Activated CD8-positive, alpha-beta memory T cell treated with anti-CD3 and anti-CD28 coated beads for 48 hours (primary cell): Measurements from ENCODE around the gene C14orf119.

Experiments used
- DNase-seq, 3 experiments: peaks; one replicate each; pipeline ENCODE4 v3.0.0-alpha.2; 2020; ENCODE audit warnings: low read depth in 2 of 3, low spot score in 2 of 3

Gene C14orf119, protein sequence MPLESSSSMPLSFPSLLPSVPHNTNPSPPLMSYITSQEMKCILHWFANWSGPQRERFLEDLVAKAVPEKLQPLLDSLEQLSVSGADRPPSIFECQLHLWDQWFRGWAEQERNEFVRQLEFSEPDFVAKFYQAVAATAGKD

GRCh38 chr14:23095196-23096108, at the start of gene C14orf119:
TSS of gene C14orf119 (plus strand) at chr14:23095505. CDS start at chr14:23097659, 2,154 bp downstream.
- DNase-seq = peak in 2 of 3 experiments; percentile 64 to 80

DNA sequence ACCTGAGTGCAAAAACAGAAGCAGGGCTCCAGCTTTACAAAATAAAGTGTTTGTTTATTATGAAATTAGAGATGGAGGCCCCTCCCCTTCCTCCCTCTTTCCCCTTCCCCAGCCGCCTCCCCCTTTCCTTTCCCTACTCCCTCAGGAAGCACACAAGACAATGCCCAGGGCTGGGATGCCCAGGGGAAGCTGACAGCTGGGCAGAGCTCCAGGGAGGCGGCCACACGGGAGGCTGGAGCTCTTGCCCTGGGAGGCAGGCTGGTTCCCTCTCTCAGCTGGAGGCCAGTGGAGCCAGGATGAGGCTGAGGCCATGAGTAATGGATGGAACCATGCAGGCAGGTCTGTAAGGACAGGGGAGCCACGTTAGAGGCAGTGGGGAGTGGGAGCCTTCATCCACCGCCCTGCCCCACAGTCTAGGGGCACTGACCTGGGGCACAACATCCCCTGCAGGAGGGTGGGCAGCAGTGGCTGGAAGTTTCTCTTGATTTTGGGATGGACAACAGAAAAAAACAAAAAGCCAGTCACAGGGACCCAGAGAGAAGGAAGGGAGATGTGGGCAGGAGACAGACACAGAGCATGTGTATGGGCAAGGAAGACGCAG, 48.2 kb upstream of the C14orf119 start:
- no peak for DNase-seq

DNA sequence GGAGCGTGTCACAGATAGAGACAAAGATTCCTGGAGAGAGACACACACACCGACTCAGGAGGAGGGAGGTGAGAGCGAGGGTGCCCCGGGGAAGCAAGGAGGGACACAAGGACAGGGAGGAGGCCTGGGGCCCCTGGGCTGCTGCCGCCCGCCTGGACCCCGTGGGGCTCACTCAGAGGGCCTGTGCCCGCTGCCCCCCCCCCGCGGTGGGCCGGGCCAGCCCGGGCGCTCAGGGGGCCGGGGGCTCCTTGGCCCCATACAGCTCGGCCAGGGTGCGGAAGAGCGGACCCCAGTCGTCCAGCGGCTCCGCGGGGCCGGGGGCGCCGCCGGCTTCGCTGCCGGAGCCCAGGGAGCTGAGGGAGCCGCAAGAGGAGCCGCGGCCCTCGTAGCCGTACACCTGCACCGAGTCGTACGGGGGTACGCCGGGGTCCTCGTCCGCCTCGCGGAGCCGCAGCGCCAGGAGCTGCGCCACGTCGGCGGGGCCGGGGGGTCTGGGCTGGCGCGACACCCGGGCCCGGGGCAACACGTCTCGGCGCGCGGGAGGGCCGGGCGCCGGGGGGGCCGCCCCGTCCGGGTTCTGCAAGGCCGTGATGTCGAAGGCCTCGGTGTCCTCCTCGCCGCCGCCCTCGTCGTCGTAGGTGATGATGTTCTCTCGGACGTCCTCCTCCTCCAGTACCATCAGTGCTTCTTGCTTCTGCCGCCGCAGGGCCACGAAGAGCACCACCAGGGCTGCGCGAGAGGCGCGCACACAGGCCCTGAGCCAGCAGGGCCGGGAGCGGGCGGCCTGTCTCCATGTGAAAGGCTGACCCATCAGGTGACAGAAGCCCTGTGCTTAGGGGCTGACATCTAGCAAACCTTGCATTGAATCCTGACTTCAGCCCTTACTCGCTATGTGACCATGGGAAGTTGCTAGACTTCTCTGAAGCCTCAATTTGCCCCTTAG, 47.3 kb upstream of the C14orf119 start:
- DNase-seq = no peak

DNA sequence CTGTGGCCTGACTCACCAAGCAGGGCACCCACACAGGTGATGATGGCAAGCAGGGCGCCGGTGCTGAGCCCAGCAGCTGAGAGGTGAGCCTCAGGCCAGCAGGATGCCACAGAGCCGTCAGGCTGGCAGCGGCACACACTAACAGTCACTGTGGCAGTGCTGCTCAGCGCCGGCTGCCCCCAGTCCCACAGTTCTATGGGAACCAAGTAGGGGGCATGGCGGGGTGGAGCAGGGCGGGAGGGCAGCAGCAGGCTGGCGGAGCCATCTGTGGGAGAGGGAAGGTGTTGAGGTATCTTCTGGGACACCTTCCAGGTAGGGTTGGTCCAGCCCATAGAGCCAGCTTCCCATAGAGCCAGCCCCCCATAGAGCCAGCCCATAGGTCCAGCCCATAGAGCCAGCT, 46.3 kb upstream of the C14orf119 start:
- DNase-seq = no peak

GRCh38 chr14:23051141-23052057, 43.9 kb upstream of the C14orf119 start:
- no peak for DNase-seq

GRCh38 chr14:23052182-23052623, 43.1 kb upstream of the C14orf119 start:
- no peak for DNase-seq

DNA sequence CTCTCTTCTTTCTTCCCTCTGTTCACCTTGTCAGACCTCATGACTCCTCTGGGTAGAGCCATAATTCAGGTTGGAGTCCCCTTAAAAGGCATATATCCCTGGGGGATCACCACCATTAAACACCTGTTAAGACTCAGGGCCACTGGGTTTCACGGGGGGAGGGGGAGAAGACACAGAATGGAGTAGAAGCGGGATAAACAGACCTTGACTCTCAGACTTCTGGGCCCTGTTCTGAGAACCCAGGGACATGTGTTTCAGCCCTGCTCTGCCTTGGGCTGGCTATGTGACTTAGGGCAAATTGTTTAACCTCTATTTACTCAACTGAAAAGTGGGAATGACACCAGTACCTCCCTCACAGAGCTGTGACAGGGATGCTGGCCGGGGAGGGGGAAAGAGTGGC, 42.6 kb upstream of the C14orf119 start:
- no peak for DNase-seq

GRCh38 chr14:23053426-23053825, 41.9 kb upstream of the C14orf119 start:
- DNase-seq = no peak

DNA sequence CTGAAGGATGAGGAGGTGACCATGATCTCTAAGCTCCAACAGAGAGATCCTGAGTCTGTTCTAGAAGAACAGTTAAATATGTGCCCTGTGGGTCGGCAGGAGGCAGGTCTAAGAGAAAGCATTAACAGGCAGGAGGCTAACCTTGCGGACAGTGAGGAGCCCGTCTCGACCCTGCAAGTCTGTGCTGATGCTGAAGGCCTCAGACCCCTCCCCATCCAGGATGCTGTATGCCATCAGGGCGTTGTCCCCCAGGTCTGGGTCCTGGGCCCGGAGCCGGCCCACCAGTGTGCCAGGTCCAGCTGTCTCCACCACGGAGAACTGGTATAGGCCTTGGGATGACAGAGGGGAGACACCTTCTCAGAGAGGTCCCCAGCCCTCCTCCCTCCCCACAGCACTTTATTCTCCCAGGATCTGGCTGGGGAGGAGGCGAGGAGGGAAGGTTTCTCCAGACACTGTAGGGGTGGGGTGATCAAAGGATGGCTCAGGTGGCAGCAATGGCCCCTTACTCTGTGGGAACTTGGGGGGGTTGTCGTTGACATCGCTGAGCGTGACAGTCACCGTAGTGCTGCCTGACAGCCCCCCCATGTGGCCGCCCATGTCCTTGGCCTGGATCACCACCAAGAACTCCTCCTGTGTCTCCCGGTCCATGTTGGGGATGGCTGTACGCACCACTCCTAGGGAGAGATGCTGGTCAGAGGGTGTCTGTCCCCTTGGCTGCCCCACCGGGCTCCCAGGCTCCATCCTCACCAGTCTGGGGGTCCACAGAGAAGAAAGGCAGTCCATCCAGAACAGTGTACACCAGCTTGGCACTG, 41.1 kb upstream of the C14orf119 start:
- DNase-seq = no peak

GRCh38 chr14:23055147-23055550, 40.2 kb upstream of the C14orf119 start:
- no peak for DNase-seq

- DNase-seq = no peak
Observed at GRCh38 chr14:23055621-23056144, 39.6 kb upstream of the C14orf119 start.

- peak; percentile 37 to 47 (median 45) for DNase-seq
Observed at GRCh38 chr14:23056145-23056955, 39.0 kb upstream of the C14orf119 start.

- DNase-seq = peak in 1 of 3 experiments; percentile 37
Observed at GRCh38 chr14:23056956-23057756, 38.1 kb upstream of the C14orf119 start, which contains the start of gene CDH24. TSS of gene CDH24 (minus strand) at chr14:23057520. CDS start at chr14:23055733, 1,787 bp downstream.

DNA sequence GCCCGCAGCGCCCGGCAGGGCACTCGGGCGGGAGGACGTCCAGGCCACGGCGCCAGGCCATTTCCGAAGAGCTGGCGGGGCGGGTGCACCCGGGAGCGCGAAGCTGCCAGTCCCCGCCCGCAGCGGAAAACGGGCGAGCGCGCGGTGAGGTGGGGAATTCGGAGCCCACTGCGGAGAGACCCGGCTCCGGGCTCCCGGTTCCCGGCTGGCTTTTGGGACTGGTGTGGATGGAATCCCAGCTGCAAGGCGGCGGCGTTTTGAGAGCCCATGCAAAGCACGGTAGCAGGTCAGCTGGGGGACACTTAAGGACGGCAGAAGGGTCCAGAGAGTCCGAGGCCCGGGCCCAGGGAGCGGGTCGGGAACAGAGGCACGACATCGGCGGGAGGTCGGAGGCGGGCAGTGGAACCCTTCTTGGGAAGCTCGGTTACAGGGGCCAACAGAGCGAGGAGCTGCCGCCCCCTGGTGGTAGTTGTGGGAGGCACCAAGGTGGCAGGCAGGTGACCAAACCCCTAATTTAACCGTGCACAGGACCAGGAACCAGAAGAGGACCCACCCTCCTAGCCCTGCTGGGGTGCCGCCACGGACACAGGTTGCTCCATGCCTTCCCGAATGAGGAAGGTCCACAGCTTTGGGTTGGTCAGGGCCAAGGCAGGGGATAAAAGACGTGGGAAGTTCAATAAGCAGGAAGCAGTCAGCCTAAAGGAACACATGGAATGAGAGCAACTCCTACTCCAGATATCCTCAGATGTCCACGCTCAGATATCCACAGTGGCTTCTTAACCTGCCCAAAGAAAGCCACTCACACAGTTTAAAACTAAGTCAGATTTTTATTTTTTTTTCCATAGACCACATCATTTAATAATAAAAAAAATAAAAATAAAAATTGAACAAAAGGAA, 37.3 kb upstream of the C14orf119 start:
- DNase-seq = peak; percentile 69 to 90 (median 78)

- no peak for DNase-seq
Observed at GRCh38 chr14:23058654-23059504, 36.4 kb upstream of the C14orf119 start.
